Glomerular visceral epithelial cell (primary cell): Measurements from ENCODE around the gene NDUFA6.
"Not testable (repeated sequence)": the region's sequence is repeated elsewhere in the genome, so short reads cannot be mapped to it uniquely, and the experiment has no call there.

ENCODE experiments used
- DNase-seq: peaks from one replicate; pipeline ENCODE4 v3.0.0-alpha.2; 2016; ENCODE audit errors: extremely low spot score

Gene NDUFA6

GRCh38 chr22:42112793-42113192 is 22.2 kb upstream of the NDUFA6 start:
- DNase-seq = not testable (repeated sequence)

GRCh38 chr22:42111798-42112197 is 21.2 kb upstream of the NDUFA6 start:
- DNase-seq = no peak

- DNase-seq = no peak
These were observed 18.3 kb upstream of the NDUFA6 start for GRCh38 chr22:42108848-42109247.

GRCh38 chr22:42104332-42104860 is 13.8 kb upstream of the NDUFA6 start:
- not testable (repeated sequence) for DNase-seq

GRCh38 chr22:42101199-42101598 is 10.6 kb upstream of the NDUFA6 start:
- no peak for DNase-seq

GRCh38 chr22:42091455-42091782 is 847 bp upstream of the NDUFA6 start:
- DNase-seq = no peak

- DNase-seq = no peak
These were observed 4.5 kb downstream of the NDUFA6 start for GRCh38 chr22:42086051-42086450.

GRCh38 chr22:42084874-42085273 is 5.7 kb downstream of the NDUFA6 start:
- DNase-seq = no peak

GRCh38 chr22:42083119-42083518 is 7.5 kb downstream of the NDUFA6 start:
- DNase-seq = no peak

- peak; percentile 18 for DNase-seq
These were observed 10.3 kb downstream of the NDUFA6 start for GRCh38 chr22:42080287-42080686.

GRCh38 chr22:42079319-42080251 is 11.0 kb downstream of the NDUFA6 start, which contains the start of gene SMDT1:
Gene SMDT1 (plus strand): TSS chr22:42079700. CDS start chr22:42079769, 69 bp downstream.
- DNase-seq = peak; percentile 97

- DNase-seq = no peak
These were observed 11.9 kb downstream of the NDUFA6 start for GRCh38 chr22:42078469-42079318.

- no peak for DNase-seq
These were observed 13.0 kb downstream of the NDUFA6 start for GRCh38 chr22:42077486-42078125.

- DNase-seq = no peak
These were observed 13.6 kb downstream of the NDUFA6 start for GRCh38 chr22:42076764-42077485.

GRCh38 chr22:42074846-42075676 is 15.5 kb downstream of the NDUFA6 start:
- no peak for DNase-seq

- DNase-seq = no peak
These were observed 16.3 kb downstream of the NDUFA6 start, which contains the start of gene PHETA2 for GRCh38 chr22:42074132-42074811. Gene PHETA2 (plus strand): TSS chr22:42074248. CDS start chr22:42077294, 3,046 bp downstream.

GRCh38 chr22:42073621-42074041 is 16.9 kb downstream of the NDUFA6 start:
- no peak for DNase-seq

GRCh38 chr22:42072606-42073330 is 17.8 kb downstream of the NDUFA6 start:
- DNase-seq = no peak

- not testable (repeated sequence) for DNase-seq
These were observed 19.1 kb downstream of the NDUFA6 start for GRCh38 chr22:42071508-42071907.
